ENCODE data around the gene PAX6.

DNA sequence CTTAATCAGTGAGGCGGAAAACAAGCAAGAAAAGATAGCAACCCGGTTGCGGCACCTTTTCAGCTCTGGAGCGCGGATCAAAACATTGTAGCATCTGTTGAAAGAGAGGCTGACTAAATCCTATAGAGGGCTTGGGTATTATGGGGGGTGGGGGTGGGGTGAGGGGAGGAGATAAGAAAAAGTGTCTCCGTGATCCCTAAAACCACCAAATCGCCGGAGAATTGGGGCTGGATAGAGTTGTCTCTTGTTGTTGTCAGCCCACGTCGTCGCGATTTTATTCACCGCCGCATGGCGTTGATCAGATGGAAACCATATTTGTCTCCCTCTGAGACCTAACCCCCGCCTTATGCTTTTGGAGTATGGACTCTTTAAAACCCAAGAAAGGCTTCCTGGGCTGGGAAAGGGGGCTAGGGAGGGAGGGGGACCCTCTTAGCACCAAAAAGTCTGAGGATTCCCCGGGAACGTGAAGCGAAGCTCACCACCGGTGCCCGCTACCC, 13.0 kb downstream of the PAX6 start:
- TF ChIP-seq, protein P1, sequence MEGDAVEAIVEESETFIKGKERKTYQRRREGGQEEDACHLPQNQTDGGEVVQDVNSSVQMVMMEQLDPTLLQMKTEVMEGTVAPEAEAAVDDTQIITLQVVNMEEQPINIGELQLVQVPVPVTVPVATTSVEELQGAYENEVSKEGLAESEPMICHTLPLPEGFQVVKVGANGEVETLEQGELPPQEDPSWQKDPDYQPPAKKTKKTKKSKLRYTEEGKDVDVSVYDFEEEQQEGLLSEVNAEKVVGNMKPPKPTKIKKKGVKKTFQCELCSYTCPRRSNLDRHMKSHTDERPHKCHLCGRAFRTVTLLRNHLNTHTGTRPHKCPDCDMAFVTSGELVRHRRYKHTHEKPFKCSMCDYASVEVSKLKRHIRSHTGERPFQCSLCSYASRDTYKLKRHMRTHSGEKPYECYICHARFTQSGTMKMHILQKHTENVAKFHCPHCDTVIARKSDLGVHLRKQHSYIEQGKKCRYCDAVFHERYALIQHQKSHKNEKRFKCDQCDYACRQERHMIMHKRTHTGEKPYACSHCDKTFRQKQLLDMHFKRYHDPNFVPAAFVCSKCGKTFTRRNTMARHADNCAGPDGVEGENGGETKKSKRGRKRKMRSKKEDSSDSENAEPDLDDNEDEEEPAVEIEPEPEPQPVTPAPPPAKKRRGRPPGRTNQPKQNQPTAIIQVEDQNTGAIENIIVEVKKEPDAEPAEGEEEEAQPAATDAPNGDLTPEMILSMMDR (conservative IDR thresholded peaks at IDR 0.05; ENCODE audit: low read length): no peak
- no peak for TF ChIP-seq EZH2phosphoT487 (IDR thresholded peaks at IDR 0.05; ENCODE audit: borderline replicate concordance, low read depth, low read length)

Data from OCI-LY7 (cell line).